ENCODE measurements around the gene MT1B. TPM values are rescaled to one million over a fixed set of nuclear protein-coding genes. Genes with fewer than 3 reads are reported as not detected.
A peak's percentile ranks its signal among the peaks of the same experiment; 100 is the strongest.

MT1B gene
- polyA plus RNA-seq, 4 donors, result 1.3 TPM; not detected in 3

DNA sequence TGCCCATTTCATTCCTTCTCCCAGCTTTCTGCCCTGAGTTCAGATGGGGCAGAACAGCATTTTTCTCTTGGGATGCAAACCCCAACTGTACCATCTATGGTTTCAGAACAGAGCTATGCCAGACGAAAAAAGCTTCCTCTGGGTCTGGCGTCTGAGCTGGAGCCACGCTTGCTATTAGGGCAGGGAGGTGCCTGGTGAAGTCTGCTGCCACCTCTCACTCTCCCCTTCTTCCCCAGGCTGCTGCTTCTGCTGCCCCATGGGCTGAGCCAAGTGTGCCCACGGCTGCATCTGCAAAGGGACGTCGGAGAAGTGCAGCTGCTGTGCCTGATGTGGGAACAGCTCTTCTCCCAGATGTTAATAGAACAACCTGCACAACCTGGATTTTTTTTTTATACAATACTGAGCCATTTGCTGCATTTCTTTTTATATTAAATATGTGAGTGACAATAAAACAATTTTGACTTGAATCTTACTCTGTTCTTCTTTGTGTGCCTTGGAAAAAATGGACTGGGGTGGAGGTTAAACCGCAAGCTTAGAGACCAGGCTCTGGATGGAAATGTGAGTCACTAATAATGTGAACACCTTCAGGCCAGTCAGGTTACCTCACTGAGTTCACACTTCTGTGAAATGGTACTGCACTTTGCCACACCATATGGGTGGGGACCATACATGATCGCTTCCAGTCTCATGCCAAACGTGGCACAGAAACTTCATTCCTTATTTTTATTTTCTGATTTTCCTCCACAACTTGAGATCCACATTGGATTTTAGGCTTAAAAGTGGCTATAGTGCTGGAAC lies 14.9 kb upstream of the MT1B start:
- DNase-seq (ENCODE audit: low read depth in 4 of 4, low spot score in 2 of 4), result no peak

DNA sequence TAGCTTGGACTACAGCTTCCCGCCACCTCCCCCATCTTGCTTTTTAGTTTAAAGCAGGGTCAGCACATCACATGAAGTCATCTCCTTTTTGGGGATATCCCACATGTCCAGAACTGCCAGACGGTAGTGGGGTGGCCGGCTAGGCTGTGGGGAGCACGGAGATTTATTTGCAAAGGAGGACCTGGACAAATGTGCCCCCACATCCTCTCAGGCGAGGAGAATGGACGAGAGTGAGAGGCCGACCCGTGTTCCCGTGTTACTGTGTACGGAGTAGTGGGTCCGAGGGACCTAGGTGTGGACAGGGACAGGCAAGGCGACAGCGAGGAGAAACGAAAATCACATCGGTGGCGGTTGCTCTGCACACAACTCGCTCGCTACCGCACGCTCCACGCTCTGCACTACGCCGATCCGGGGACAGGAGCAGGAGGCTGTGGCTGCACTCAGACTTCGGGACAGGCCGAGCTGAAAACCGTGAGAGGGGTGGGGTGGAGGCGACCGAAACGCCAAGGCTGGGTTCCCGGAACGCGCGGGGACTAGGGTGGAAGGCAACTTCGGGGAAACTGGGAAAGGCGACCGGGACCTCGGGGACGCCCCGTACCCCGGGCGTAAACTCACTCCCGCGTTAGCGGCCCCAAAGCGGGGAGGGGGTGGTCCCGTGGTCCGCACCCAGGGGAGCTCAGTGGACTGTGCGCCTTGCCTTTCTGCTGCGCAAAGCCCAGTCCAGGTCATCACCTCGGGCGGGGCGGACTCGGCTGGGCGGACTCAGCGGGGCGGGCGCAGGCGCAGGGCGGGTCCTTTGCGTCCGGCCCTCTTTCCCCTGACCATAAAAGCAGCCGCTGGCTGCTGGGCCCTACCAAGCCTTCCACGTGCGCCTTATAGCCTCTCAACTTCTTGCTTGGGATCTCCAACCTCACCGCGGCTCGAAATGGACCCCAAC lies 13.6 kb upstream of the MT1B start, which contains the start of gene MT1A:
TSS of gene MT1A (plus strand) at position 853 of the 937 bp plus-strand sequence. CDS start at position 926, 73 bp downstream.
- no peak for DNase-seq (ENCODE audit: low read depth in 4 of 4, low spot score in 2 of 4)

DNA sequence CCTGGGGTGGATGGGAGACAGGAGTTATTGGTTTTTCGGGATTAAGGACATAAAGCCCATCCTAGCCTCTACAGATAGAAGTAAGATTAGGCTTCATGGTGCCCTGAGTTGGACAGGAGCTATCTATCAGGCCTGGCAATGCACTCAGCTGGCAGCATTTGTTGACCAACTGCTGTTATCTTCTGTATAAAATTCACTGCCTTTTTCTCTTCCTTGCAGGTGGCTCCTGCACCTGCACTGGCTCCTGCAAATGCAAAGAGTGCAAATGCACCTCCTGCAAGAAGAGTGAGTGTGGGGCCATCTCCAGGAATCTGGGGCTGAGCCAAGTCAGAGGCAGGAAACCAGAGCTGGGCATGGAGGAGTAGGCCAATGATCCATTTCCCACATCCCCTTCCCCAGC lies 12.6 kb upstream of the MT1B start:
- DNase-seq (ENCODE audit: low read depth in 4 of 4, low spot score in 2 of 4), result no peak

DNA sequence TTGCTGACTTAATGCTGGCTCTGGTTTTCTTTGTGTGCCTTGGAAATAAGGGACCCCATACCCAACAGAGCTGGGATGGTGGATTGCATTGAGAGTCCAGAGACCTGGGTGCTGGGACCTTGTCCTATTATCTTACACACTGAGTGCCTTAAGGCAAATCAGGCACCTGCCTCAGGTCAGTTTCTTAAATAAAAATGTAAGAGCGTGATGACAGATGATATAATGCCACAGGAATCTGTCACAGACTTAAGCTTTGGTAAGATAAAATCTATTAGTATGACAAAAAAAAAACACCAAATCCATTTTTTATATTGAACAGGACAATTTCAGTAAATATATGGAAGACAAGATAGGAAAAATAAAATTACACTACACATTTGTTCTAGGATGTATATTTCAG lies 11.6 kb upstream of the MT1B start:
- DNase-seq (ENCODE audit: low read depth in 4 of 4, low spot score in 2 of 4), result no peak

DNA sequence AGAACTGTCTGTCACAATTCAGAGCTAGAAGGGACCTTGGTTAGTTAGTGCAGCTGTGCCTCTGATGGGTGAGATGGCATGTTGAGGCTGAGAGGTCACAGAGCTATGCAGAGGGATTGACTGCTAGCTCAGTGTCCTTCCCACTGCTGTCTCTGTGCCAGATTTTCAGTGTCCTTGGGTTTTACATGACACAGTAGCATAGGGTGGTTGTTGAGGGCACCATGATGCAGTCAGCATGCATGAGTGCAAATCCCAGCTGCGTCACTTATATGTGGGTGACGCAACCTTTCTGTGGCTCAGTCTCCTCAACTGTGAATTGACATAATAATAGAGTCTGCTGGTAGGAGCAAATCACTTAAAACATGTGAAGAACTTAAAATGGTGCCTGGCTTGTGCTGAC lies 10.5 kb upstream of the MT1B start:
- DNase-seq (ENCODE audit: low read depth in 4 of 4, low spot score in 2 of 4), result no peak

DNA sequence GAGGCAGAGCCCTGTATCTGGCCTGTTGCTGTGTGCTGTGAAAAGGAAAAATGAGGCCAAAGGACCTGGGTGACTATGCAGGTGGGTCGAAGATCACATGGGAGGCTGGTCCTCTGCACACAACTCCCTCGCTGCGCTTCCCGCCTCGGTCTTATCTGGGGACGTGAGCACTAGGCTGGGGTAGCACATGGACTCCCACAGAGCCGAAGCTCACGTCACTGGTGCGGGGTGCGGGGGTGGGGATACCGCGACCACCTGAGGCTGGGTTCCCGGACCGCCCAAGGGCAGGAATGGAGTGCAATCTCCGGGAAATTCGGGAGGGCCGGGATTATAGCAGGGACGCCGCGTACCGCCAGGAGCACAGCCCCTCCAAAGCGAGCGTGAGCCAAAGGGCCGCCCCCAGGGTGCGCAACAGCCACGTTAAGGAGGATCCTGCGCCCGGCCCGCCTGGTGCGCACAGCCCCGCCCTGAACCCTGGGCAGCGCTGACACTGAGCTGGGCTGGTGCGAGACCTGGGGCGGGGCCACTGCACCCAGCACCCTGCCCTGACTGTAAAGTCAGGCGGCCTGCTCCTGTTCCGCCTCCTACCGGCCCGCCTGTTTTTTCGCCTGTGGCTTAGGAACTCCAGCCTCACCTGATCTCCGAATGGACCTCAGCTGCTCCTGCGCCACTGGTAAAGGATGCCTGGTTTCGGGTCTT lies 8.5 kb upstream of the MT1B start:
- no peak for DNase-seq (ENCODE audit: low read depth in 4 of 4, low spot score in 2 of 4)

DNA sequence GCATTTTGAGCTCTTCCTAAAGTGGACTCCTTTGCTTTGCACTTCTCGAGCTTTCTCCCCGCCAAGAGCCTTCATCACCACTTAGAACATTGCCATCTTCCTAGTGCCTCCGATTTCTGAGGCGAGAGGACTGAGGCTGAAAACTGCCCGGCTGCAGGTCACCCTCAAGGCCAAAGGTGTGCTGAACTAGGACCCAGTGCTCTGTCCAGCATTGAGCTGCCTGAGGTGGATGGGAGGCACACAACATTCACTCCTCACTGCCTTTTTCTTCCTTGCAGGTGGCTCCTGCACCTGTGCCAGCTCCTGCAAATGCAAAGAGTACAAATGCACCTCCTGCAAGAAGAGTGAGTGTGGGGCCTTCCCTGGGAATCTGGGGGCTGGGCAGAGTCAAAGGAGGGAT lies 7.9 kb upstream of the MT1B start:
- no peak for DNase-seq (ENCODE audit: low read depth in 4 of 4, low spot score in 2 of 4)

DNA sequence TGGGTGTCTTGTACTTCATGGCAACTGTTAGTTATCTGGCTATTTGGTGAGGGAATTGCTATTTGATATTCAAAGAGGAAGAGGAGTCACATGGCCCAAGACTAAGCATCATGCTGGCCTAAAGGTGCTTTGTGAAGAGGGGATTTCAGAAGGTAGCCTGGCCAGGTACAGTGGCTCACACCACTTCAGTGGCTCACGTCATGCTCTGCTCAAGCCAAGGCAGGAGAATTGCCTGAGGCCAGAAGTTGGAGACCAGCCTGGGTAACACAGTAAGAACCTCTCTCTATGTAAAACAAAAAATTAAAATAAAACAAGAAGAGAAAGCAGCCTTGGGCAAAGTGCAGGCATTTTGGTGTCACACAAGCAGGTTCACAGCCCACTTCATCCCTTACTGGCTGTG lies 6.4 kb upstream of the MT1B start:
- no peak for DNase-seq (ENCODE audit: low read depth in 4 of 4, low spot score in 2 of 4)

DNA sequence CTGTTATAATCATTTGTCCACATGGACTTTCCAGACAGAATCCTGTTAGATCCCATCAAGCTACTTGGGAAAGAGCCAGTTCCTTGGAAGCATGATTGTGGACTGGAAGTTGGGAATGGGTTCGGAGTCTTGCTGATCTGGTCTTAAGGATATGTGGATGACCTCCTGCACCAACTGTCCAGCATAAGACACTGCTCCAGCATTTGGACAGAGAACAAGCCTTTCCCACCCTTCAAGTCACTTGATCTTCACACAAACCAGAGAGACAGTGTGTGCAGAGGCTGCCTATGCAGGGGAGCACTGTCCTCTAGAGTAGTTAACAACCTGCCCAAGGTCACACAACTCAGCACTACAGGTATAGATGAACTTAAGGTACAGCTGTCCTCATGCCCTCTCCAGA lies 5.8 kb upstream of the MT1B start:
- DNase-seq (ENCODE audit: low read depth in 4 of 4, low spot score in 2 of 4), result no peak

DNA sequence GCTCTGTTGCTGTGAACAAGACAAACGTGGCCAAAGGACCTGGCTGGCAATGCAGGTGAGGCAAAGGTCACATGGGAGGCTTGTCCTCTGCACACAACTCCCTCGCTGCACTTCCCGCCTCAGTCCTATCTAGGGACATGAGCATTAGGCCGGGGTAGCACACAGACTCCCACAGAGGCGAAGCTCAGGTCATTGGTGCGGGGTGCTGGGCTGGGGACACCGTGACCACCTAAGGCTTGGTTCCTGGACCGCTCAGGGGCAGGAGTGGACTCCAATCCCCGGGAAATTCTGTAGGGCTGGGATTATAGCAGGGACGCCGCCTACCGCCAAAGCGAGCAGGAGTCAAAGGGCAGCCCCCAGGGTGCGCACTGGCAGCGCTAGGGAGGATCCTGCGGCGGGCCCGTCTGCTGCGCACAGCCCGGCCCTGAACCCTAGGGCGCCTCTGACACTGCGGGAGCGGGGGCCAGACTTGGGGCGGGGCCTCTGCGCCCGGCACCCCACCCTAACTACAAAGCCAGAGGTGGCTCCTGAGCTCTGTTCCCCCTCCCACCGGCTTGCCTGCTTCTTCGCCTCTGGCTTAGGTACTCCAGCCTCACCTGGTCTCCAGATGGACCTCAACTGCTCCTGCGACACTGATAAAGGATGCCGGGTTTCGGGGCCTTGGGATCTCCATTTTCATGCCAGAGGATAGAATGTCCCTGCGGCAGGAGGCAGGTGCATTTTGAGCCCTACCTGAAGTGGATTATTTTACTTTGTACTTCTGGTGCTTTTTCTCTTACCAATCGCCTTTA lies 3.9 kb upstream of the MT1B start:
- DNase-seq (ENCODE audit: low read depth in 4 of 4, low spot score in 2 of 4), result no peak

DNA sequence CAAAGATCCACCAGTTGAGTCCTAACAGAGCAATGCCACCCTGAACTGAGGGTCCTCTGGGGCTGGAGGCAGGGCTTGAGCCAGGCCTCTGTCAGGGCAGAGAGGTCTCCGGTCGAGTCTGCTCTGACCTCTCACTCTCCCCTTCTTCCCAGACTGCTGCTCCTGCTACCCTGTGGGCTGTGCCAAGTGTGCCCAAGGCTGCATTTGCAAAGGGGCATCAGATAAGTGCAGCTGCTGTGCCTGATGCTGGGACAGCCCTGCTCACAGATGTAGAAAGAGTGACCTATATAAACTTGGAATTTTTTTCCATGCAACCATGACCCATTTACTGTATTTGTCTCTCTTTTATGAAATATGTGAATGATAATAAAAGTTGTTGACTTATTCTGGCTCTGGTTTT lies 2.4 kb upstream of the MT1B start:
- no peak for DNase-seq (ENCODE audit: low read depth in 4 of 4, low spot score in 2 of 4)

DNA sequence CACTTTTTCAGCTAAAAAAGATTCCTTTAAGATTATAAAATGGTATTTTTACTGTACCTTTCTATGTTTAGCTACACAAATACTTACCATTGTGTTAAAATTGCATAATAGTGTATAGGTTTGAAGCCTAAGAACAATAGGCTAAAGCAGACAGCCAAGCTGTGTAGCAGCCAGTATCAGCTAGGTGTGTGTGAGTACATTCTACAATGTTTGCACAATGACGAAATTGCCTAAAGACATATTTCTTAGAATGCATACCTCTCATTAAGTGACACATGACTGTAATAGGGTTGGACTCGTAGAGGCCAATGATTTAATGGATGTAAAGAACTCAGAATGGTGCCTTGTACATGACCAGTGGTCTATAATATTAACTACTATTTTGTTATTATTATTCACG lies 1.9 kb upstream of the MT1B start:
- DNase-seq (ENCODE audit: low read depth in 4 of 4, low spot score in 2 of 4), result no peak

DNA sequence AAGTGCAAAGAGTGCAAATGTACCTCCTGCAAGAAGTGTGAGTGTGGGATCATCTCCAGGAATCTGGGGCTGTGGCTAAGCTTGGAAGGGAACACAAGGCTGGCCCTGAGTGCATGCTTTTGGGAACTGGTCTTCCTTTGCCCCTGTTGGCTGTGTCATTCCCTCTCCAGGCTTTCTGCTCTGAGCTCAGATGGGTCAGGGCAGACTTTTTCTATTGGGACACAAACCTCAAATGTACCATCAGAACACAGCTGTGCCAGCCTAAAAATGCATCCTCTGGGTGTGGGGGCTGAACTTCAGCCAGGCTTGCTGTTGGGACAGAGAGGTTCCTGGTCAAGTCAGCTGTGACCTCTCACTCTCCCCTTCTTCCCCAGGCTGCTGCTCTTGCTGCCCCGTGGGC lies 914 bp downstream of the MT1B start:
- no peak for DNase-seq (ENCODE audit: low read depth in 4 of 4, low spot score in 2 of 4)

DNA sequence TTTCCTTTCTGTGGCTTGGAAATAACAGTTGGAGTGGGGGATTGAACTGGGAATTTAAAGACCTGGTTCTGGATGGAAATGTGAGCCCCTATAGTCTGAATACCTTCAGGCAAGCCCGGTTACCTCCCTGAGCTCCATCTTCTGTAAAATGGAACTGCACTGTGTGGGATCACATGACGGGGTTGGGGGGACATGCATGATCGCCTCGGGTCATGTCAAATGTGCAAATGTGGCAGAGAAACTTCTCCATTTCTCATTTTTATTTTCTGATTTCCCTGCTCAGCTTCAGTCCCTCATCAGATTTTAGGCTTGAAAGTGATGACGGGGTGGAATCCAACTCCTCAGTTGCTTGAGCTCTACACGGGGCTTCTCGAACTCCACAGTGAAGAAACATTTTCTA lies 1.5 kb downstream of the MT1B start:
- DNase-seq (ENCODE audit: low read depth in 4 of 4, low spot score in 2 of 4), result no peak

DNA sequence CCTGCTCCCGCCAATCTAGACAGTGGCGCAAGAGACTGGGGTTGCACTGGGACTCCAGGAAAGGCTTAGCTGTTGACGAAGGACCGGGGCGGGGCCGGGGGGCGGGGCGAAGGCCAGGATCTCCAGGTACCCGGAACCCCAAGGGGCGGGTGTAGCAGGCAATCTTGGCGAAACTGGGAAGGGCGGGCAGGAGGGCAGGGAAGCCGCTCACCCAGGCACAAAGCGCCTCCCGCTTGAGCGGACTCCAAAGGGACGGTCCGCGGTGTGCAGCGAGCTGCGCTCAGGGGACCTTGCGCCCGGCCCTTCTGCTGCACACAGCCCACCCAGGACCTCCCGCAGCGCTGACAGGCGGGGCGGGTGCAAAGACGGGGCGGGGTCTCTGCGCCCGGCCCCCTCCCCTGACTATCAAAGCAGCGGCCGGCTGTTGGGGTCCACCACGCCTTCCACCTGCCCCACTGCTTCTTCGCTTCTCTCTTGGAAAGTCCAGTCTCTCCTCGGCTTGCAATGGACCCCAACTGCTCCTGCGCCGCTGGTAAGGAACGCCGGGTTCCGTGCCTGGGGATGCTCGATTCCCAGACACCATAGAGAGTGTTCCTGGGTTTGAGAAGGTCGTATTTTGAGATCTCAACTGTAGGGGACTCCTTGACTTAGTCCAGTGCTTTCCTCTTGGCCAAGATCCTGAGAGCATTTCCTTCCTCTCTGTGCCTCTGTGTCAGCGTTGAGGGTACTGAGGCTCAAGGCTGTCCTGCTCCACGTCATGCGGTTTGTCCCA lies 6.1 kb downstream of the MT1B start, which contains the start of gene MT1F:
TSS of gene MT1F (plus strand) at position 405 of the 772 bp plus-strand sequence. CDS start at position 505, 100 bp downstream.
- DNase-seq (ENCODE audit: low read depth in 4 of 4, low spot score in 2 of 4), result peak in 1 of 4 donors; percentile 53

DNA sequence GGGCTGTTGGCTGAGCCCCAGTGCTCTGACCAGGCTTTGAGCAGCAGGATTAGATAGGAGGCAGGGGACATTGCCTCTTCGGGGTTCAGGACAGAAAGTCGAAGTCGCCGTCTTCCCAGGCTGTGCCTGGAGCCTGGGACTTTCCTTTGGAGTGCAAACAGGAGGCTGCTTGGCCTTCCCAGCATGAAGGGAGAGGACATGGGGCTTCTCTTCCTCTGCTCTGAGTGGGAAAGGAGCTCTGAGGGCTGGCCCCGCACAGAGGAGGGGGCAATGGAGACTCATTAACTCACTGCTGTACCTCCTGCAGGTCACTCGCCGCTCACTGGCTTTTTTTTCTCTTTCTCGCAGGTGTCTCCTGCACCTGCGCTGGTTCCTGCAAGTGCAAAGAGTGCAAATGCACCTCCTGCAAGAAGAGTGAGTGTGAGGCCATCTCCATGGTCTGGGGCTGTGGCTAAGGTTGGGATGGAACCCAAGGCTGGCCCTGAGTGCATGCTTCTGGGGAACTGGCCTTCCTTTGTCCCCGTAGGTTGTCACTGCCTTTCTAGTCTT lies 6.7 kb downstream of the MT1B start:
- DNase-seq (ENCODE audit: low read depth in 4 of 4, low spot score in 2 of 4), result no peak

DNA sequence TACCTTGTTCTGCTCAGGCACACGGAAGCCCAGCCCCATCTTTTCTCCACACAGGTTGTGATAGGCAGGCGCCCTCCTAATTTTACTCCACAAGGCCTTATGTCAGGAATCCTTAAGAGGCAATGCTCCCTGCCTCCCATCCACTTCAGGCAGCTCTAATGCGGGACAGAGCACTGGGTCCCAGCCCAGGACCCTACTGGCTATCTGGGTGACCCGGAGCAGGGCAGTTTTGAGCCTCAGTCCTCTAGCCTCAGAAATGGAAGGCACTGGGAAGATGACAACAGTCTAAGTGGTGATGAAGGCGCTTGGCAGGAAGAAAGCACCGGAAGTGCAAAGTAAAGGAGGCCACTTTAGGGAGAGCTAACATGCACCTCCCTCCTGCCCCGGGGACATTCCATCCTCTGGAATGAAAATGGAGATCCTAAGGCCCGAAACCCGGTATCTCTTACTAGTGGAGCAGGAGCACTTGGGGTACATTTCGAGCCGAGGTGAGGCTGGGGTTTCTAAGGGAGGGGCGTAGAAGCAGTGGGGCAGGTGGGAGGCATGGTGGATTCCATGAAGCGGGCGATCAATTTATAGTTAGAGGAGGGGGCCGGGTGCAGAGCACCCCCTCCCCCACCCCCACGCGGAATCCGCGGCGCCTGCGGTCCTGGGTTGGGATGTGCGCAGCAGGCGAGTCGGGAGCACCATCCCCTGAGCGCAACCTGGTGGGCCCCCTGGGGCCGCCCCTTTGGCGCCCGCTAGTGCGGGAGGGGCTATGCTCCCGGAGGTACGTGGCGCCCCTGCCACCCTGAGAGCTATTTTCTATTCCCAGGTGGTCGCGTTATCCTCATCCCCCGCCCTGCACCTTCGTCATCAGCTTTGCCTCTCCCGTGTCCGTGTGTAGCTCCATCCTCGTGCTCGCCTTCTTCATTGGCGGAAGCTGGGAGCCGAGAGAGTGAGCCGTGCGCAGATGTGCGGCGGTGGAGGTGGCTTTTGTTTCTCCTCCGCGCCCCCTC lies 11.0 kb downstream of the MT1B start:
- DNase-seq (ENCODE audit: low read depth in 4 of 4, low spot score in 2 of 4), result no peak

DNA sequence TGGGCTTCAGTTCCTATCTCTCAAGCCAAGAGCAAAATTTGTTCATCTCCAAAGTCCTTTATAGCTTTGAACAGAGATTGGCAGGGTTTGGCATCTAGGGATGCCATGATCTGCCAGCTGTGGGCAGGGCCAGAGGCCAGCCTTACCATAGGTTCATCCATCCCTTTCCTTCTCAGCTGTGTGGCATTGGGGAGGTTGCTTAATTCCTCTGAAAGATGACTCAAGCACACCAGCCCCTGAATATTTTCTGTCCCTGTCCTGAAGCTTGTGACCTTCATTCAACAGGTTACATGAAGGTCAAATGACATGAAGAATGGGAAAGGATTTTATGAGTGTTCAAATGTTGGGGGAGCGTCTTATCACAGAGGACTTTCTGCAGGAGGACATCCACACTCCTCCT lies 12.8 kb downstream of the MT1B start:
- no peak for DNase-seq (ENCODE audit: low read depth in 4 of 4, low spot score in 2 of 4)

Data from left renal cortex interstitium (tissue), 4 donors.